SW 1271 (cell line): ENCODE results near the gene TPSB2.
"Not testable (repeated sequence)": the region's sequence is repeated elsewhere in the genome, so short reads cannot be mapped to it uniquely, and the experiment has no call there.

Experiments
- DNase-seq, 2 experiments: peaks; one replicate each; lab custom pipeline; 2025; lab: John Stamatoyannopoulos, UW

TPSB2 gene

DNA sequence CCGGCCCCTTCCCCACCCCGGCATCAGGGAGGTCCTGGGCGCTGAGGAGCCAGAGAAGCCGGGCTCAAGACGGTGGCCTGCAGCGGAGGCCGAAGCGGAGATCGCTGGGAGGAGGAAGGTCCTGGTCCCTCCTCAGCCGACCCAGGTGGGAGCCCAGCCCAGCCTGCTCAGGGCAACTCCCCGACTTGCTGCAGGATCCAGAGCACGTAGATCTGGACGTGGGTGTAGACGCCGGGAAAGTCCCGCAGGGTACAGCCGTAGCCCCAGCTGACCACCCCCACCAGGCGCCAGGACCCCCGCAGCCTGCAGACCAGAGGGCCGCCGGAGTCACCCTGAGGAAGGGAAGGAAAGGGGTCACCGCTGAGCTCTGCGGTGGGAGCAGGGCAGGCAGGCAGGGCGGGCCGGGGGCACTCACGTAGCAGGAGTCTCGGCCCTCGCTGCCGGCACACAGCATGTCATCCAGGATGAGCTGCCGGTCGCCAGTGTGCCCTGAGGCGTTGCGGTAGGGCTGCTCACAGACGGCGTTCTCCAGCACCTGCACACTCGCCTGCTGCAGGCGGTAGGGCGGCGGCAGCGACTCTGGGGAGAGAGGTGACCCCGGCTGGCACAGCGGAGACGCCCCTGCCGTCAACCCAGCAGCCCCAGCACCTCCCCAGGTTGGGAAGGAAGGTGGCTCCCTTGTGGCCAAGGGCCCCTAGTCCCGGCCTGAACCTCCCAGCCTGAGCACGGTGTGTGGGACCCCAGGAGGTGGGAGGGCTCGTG lies 31.3 kb upstream of the TPSB2 start:
- DNase-seq, result no peak

DNA sequence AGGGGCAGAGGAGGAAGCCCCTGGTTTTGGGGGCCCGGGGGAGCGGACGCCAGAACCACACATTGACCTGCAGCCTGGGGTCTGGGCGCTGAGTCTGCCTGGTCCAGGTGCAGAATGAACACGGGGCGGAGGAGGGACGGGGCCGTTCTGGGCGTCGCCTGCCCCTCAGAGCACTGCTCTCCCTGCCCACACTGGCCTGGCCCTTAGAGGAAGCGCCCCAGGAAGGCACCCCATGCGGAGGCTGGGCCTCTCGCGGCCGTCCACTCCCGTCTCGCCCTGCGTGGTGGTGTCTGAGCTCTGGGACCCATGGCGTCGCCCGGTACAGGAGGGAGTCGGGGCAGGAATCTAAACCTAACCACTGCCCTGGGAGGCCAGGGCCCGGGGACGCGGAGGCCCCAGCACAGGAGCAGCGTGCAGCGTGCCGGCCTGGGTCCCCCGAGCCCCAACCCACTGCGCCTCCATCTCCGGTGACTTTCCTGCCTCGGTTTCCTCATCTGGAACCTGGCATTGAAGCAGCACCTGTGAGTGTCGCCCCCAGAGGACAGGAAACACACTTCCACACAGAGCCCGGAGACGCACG lies 30.2 kb upstream of the TPSB2 start:
- no peak for DNase-seq

DNA sequence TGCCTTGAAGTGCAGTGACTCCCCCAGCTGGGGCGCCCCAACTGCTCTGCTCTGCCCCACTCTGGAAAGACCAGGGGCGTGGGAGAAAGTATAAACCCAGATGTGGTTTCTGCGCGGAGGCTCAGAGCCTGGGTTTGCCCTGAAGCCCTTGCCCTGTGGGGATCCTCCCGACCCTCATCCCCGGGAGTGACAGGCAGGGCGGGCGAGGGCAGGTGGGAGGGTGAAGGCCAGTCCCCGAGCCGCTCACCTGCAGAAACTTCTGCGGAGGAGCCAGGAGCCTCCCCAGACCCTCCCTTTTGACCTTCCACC lies 29.7 kb upstream of the TPSB2 start:
- no peak for DNase-seq

GRCh38 chr16:1258906-1259759 lies 29.1 kb upstream of the TPSB2 start:
- no peak for DNase-seq

DNA sequence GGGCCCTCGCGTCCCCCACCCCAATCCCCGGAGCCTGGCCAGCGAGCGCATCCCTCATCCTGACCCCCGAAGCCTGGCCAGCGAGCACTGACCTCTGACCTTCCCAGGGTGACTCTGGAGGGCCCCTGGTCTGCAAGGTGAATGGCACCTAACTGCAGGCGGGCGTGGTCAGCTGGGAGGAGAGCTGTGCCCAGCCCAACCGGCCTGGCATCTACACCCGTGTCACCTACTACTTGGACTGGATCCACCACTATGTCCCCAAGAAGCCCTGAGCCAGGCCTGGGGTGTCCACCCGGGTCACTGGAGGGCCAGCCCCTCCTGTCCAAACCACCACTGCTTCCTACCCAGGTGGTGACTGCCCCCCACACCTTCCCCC lies 28.2 kb upstream of the TPSB2 start:
- DNase-seq, result no peak

DNA sequence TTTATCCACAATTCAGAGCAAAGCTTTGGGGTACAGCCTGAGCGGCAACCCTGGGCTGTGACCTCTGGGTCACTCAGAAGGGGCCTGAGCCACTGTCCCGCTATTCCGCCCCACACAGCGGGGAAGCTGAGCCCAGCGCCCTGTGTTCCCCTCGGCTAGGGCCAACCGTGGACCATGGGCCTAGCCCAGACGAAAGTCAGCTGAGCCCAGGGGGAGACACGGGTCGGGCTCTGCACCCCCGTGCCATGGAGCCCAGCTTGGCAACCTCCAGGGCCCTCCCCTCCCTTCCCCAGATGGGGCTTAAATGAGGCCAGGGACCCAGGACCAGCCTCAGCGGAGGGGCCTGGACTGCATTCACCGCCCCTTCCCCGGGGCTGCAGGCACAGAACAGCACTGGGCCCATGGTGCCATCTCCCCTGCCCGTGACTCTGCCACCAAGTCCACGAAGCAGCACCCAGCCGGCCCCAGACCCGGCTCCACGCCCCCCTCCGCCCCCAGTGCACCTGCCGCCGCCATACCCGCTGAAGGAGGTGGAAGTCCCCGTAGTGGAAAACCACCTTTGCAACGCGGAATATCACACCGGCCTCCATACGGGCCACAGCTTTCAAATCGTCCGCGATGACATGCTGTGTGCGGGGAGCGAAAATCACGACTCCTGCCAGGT lies 27.7 kb upstream of the TPSB2 start:
- no peak for DNase-seq

- DNase-seq, result no peak
Measured at GRCh38 chr16:1256874-1257322, 26.9 kb upstream of the TPSB2 start.

GRCh38 chr16:1256296-1256873 lies 26.4 kb upstream of the TPSB2 start:
- DNase-seq, result not testable (repeated sequence)

DNA sequence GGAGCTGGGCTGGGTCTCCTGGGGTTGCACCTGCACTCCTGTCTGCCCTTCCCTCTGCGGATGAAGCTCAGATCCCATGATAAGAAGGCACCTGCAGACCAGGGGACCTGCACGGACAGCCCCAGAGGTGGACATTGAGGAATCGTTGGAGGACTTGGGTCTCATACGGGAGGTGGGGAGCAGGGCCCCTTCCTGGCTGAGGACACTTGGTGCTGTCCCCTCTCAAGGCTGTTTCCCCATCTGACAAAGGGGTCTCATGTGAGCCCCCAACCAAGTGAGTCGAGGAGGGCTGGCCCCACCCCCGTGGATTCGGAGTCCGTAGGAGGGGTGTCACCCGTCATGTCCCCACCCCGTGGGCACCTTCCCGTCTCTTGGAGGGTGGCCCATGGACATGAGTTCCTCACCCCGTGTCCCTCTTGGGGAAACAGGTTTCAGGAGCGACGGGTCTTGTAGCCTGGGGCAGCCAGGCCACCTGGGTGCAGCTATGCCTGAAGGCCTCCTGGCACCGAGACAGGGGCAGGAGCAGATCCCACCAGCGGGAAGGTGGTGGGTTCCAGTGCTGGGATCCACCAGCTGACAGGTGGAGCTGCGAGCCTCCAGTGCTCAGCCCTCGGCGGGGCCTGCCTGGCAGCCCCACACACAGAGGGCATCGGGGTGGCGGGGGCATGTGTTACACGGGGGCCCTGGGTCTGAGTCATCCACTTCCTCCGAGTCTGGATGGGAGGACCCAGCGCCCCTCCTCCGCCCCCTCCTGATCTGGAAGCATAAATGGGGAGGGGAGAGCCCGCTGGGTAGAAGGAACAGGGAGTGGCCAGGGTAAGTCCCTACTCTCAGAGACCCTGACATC lies 25.5 kb upstream of the TPSB2 start, which contains the start of gene TPSD1:
Gene TPSD1, plus strand, starts transcription at position 794 of the 847 bp plus-strand sequence. CDS start 212 bp downstream, outside the sequence.
- not testable (repeated sequence) for DNase-seq

DNA sequence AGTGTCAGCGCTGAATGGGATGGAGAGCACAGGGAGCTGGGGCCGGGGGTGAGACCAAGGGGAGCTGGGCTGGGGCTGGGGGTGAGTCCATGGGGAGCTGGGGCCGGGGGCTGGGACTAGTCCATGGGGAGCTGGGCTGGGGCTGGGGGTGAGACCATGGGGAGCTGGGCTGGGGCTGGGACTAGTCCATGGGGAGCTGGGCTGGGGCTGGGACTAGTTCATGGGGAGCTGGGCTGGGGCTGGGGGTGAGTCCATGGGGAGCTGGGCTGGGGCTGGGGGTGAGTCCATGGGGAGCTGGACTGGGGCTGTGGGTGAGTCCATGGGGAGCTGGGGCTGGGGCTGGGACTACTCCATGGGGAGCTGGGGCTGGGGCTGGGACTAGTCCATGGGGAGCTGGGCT lies 24.8 kb upstream of the TPSB2 start:
- DNase-seq, result not testable (repeated sequence)

DNA sequence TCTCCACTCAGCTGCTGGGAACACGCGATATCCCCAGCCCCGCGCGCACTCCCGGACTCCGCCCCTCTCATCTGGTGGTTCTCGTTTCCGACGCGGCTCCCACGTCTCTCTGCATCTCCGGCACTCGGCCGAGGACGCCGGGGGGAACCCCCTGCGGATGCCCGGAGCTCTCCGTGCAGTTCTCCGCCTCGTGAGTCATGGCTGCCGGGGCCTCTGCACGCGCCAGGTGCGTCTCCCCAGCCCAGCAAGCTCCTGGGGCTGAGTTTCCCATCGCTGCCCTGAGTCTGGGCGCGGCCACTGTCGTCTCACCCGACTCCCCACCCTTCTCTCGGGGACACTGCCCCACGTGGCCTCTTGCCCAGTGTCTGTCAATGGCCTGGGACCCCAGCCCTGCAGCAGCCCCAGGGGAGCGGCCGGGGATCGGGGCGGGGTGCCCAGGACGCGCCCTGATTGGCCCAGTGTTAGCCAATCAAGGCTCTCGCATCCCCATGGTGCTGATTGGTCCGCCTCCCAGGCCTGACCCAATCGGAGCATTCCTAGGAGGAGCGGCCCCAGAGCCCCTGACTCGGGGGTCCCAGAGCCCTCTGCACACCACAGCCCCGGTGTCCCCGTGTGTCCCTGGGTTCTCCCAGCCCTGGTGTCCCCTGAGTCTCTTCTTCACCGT lies 23.8 kb upstream of the TPSB2 start:
- not testable (repeated sequence) for DNase-seq

- DNase-seq, result not testable (repeated sequence)
Measured at GRCh38 chr16:1249031-1249755, 19.2 kb upstream of the TPSB2 start.

DNA sequence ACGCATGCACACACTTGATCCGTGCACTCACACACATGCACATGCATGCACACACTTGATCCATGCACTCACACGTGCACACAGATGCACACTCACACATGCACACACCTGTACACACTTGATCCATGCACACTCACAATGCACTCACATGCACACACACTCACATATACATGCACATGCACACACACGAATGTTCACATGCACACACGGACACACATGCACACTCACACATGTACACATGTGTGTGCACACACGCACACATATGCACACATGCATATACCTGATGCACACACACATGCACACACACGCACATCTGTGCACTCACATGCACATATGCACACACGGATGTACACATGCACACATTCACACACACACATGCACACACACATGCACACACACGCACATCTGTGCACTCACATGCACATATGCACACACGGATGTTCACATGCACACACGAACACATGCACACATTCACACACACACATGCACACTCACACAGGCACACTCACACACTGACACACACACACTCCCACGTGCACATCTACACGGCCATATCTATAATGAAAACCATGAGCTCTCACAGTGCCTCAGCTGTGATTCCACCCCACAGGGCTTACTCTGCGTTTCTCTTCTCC lies 18.0 kb upstream of the TPSB2 start:
- not testable (repeated sequence) for DNase-seq

DNA sequence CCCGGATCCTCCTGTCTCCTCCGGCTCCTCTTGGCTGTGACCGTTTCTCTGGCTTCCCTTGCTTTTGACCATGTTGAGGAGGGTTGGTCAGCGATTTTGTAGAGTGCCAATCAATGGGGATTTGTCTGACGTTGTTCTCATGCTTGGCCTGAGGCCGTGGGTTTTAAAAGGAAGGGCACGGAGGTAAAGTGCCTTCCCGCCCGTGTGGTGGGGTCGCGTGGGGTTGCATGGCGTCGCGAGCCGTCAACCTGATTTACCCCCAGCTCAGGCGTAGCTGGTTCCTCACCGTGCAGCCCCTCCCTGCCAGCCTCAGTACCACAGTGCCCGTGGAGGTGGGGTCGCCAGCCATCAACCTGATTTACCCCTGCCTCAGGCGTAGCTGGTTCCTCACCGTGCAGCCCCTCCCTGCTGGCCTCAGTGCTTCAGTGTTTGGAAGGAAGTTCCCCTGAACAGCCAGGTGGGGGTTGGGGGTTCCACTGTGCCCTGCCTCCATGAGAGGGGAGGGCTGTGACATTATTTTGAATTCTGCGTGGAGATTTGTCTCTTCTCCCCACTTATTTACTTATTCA lies 15.6 kb upstream of the TPSB2 start:
- no peak for DNase-seq

DNA sequence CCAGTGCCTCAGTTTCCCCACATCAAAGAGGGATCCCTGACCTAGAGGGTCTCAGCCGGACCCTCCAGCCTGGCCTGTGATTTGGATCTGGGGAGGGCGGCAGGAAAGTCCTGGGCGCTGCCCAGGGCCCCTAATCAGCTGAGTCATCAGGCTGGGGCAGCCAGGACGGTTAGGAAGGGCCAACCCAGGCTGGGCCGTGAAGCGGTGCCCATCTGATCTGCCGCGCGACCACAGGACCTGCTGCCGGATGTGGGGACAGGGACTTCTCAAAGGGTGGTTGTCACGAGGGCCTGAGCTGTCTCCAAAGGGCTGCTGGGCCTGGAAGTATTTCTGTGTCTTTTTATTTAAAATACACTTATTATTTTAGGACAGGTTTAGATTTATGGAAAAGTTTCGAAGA lies 14.9 kb upstream of the TPSB2 start:
- no peak for DNase-seq

DNA sequence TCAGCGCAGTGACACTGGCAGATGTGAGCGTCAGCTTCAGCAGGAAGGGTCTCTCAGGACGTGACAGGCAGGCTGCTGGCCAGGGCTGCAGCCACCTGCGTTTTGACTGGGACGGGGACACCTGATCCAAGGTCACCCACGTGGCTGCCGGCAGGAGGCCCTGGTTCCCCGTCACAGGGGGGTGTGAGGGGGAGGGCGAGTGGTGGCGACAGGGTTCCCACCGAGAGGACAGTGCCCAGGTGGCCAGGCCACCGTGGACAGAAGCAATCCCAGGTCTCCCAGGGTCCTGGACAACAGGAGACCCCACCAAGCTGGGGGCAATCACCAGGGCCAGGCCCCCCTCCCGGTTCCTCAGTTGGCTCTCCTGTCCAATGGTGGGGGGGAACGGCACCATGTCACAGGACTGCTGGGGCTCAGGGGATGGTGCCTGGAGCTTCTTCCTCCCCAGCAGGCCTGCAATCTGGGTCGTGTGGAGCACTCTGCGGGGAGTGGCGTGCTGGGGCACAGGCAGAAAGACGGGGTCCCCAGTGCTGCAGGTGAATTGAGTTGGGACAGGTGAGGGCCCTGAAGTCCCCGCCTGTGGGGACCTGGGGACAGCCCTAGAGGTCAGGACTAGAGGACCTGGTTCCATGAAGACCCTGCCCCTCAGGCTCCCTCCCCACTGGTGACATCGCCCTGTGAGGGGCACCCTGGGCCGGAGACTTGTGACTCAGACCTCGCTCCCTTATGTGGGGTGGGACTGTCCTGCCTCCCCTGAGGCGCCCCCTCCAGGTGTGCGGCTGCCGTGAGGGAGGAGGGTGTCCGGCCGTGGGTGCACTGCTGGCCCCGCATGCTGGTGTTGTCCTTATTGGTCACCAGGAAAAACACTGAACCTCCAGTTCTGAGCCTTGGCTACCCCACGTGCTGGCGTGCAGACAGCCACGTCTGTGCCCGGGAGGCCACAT lies 14.2 kb upstream of the TPSB2 start:
- not testable (repeated sequence) for DNase-seq

GRCh38 chr16:1243363-1243762 lies 13.4 kb upstream of the TPSB2 start:
- not testable (repeated sequence) for DNase-seq

GRCh38 chr16:1241081-1241480 lies 11.1 kb upstream of the TPSB2 start:
- not testable (repeated sequence) for DNase-seq
